DMS153 treated with DMSO at 0.1 percent for 48 hours (cell line): ENCODE results near the gene PDGFB.

Experiments used
- DNase-seq: peaks from one replicate; lab custom pipeline; 2025; ENCODE audit not compliant: unreplicated experiment; lab: John Stamatoyannopoulos, UW

Gene PDGFB

GRCh38 chr22:39254789-39255298 lies 10.1 kb upstream of the PDGFB start:
- no peak for DNase-seq

- no peak for DNase-seq
Measured at GRCh38 chr22:39254122-39254521, 9.3 kb upstream of the PDGFB start.

GRCh38 chr22:39253435-39254070 lies 8.8 kb upstream of the PDGFB start:
- peak; percentile 38 for DNase-seq

GRCh38 chr22:39252461-39253434 lies 8.0 kb upstream of the PDGFB start:
- DNase-seq = no peak

- no peak for DNase-seq
Measured at GRCh38 chr22:39251762-39252460, 7.1 kb upstream of the PDGFB start.

GRCh38 chr22:39250838-39251237 lies 6.1 kb upstream of the PDGFB start:
- DNase-seq = no peak

GRCh38 chr22:39250131-39250530 lies 5.3 kb upstream of the PDGFB start:
- no peak for DNase-seq

- DNase-seq = no peak
Measured at GRCh38 chr22:39249086-39249704, 4.4 kb upstream of the PDGFB start.

- DNase-seq = no peak
Measured at GRCh38 chr22:39248254-39248653, 3.5 kb upstream of the PDGFB start.

GRCh38 chr22:39247361-39247760 lies 2.6 kb upstream of the PDGFB start:
- no peak for DNase-seq

GRCh38 chr22:39246690-39247332 lies 2.0 kb upstream of the PDGFB start:
- no peak for DNase-seq

GRCh38 chr22:39246217-39246616 lies 1.4 kb upstream of the PDGFB start:
- DNase-seq = no peak

- DNase-seq = no peak
Measured at GRCh38 chr22:39245130-39246039, 603 bp upstream of the PDGFB start.

- DNase-seq = no peak
Measured at GRCh38 chr22:39244136-39244495, 666 bp downstream of the PDGFB start.

GRCh38 chr22:39243439-39244135 lies 1.2 kb downstream of the PDGFB start:
- no peak for DNase-seq

GRCh38 chr22:39242595-39243438 lies 2.0 kb downstream of the PDGFB start:
- no peak for DNase-seq

GRCh38 chr22:39241794-39242594 lies 2.8 kb downstream of the PDGFB start:
- no peak for DNase-seq
